ENCODE data around the gene SLC25A15.

DNA sequence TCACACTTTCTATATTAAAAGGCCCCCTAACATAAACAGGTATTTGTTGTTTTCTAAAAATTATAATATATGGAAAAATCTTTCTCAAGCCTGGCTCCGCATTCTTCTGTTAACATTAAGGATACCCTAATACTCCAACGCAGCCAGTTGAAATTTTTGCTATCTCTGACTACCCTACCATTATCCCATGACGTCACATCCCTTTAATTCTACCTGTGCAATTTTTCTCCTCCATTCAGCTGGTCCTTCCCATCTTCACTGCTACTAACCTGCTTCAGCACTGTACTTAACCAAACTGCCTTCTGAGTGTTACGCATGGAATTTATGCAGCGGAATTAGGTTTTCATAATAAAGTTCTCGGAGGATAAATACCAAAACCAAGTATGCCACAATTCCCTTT is 19.4 kb upstream of the SLC25A15 start:
- TF ChIP-seq CTCF (IDR thresholded peaks at IDR 0.05) (no peak), POLR2A (IDR thresholded peaks at IDR 0.05) (no peak)

Data from Peyer's patch (tissue), 4 donors.